Measurements from ENCODE around the gene IGF2BP2.

DNA sequence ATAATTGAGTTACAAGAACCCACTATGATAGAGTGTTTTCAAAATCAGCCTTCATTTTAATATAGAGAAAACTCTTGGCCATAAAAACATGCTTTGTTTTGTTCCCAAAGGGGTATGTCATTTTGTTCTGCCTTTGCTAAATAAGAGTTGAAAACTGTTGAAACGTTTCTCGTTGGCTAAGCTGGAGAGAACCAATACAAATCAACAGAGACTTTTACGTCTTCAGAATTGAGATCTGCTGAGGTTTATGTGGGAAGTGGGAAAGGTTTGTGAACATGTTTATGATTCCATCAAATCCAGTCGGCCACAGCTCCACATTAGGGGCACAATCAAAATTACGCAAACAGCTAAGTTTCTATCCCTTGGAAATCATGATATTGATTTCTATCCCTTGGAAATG lies 102.0 kb downstream of the IGF2BP2 start:
- TF ChIP-seq POLR2AphosphoS5 (IDR thresholded peaks at IDR 0.05; ENCODE audit: low read depth, low read length), result no peak
- TF ChIP-seq, protein P1, sequence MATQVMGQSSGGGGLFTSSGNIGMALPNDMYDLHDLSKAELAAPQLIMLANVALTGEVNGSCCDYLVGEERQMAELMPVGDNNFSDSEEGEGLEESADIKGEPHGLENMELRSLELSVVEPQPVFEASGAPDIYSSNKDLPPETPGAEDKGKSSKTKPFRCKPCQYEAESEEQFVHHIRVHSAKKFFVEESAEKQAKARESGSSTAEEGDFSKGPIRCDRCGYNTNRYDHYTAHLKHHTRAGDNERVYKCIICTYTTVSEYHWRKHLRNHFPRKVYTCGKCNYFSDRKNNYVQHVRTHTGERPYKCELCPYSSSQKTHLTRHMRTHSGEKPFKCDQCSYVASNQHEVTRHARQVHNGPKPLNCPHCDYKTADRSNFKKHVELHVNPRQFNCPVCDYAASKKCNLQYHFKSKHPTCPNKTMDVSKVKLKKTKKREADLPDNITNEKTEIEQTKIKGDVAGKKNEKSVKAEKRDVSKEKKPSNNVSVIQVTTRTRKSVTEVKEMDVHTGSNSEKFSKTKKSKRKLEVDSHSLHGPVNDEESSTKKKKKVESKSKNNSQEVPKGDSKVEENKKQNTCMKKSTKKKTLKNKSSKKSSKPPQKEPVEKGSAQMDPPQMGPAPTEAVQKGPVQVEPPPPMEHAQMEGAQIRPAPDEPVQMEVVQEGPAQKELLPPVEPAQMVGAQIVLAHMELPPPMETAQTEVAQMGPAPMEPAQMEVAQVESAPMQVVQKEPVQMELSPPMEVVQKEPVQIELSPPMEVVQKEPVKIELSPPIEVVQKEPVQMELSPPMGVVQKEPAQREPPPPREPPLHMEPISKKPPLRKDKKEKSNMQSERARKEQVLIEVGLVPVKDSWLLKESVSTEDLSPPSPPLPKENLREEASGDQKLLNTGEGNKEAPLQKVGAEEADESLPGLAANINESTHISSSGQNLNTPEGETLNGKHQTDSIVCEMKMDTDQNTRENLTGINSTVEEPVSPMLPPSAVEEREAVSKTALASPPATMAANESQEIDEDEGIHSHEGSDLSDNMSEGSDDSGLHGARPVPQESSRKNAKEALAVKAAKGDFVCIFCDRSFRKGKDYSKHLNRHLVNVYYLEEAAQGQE (IDR thresholded peaks at IDR 0.05; ENCODE audit: insufficient read depth in 1 of 2, low read depth in 2 of 2, low read length in 1 of 2), result no peak
